ENCODE measurements around the gene PTPRD.

DNA sequence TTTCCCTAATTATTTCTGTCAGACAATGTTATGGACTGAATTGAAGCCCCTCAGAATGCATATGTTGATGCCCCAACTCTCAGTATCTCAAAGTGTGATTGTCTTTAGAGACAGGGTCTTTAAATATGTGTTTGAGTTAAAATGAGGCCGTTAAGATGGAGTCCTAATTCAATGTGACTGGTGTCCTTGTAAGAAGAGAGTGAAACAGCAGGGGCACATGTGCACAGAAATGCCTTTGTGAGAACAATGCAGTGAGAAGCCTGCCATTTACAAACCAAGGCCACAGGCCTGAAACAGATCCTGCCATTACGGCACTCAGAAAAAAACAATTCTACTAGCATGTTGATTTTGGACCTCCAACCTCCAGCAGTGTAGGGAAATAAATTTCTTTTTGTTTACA lies 2330.3 kb downstream of the PTPRD start:
- TF ChIP-seq, protein P1, sequence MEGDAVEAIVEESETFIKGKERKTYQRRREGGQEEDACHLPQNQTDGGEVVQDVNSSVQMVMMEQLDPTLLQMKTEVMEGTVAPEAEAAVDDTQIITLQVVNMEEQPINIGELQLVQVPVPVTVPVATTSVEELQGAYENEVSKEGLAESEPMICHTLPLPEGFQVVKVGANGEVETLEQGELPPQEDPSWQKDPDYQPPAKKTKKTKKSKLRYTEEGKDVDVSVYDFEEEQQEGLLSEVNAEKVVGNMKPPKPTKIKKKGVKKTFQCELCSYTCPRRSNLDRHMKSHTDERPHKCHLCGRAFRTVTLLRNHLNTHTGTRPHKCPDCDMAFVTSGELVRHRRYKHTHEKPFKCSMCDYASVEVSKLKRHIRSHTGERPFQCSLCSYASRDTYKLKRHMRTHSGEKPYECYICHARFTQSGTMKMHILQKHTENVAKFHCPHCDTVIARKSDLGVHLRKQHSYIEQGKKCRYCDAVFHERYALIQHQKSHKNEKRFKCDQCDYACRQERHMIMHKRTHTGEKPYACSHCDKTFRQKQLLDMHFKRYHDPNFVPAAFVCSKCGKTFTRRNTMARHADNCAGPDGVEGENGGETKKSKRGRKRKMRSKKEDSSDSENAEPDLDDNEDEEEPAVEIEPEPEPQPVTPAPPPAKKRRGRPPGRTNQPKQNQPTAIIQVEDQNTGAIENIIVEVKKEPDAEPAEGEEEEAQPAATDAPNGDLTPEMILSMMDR (conservative IDR thresholded peaks at IDR 0.05; ENCODE audit: low read length): no peak
- no peak for TF ChIP-seq EZH2phosphoT487 (IDR thresholded peaks at IDR 0.05; ENCODE audit: borderline replicate concordance)

All from Loucy (cell line).